Heart left ventricle (tissue), 16 donors: ENCODE measurements around the gene PRDM11. TPM values are rescaled to one million over a fixed set of nuclear protein-coding genes. Genes with fewer than 3 reads are reported as not detected.

Experiments used
- ATAC-seq, 4 donors: fragments of 200-7000 bp; cut with Tn5 transposase; one replicate each; pipeline ENCODE4 v1.9.1; 2020 to 2022; ENCODE audit warnings: moderate library complexity in 4 of 4, mild to moderate bottlenecking in 3 of 4, moderate number of reproducible peaks in 1 of 4
- DNase-seq, 5 donors: peaks; one replicate each; pipeline ENCODE4 v3.0.0-alpha.2; 2020
- H3K27ac ChIP-seq, 12 donors: fragments of 200-600 bp; sonication (generic) in 4 of 12; one replicate each; pipeline versions ENCODE4 v1.5.0 to v1.8.0; 2016 to 2022; ENCODE audit warnings: mild to moderate bottlenecking in 2 of 12
- H3K27me3 ChIP-seq, 9 donors: fragments of 200-600 bp; sonication (generic) in 2 of 9; one replicate each; pipeline versions ENCODE4 v1.5.1 to v1.8.0; 2016 to 2022; ENCODE audit warnings: mild to moderate bottlenecking in 3 of 9
- H3K36me3 ChIP-seq, 9 donors: fragments of 200-600 bp; sonication (generic) in 2 of 9; one replicate each; pipeline versions ENCODE4 v1.5.0 to v1.8.0; 2018 to 2022; ENCODE audit warnings: mild to moderate bottlenecking in 2 of 9
- H3K4me1 ChIP-seq, 12 donors: fragments of 200-600 bp; sonication (generic) in 4 of 12; one replicate each; pipeline versions ENCODE4 v1.5.0 to v1.8.0; 2016 to 2022; ENCODE audit warnings: mild to moderate bottlenecking in 3 of 12
- H3K4me3 ChIP-seq, 12 donors: fragments of 200-600 bp; sonication (generic) in 4 of 12; one replicate each; pipeline versions ENCODE4 v1.5.0 to v1.8.0; 2017 to 2022; ENCODE audit warnings: mild to moderate bottlenecking in 9 of 12, moderate library complexity in 4 of 12
- H3K9me3 ChIP-seq, 12 donors: fragments of 200-600 bp; sonication (generic) in 4 of 12; one replicate each; pipeline versions ENCODE4 v1.5.0 to v1.8.0; 2016 to 2022; ENCODE audit warnings: mild to moderate bottlenecking in 1 of 12
- POLR2A ChIP-seq, 2 donors: fragments of 450-650 bp; IDR thresholded peaks; one replicate each; pipeline ENCODE4 v1.6.1; 2017; ENCODE audit warnings: antibody characterized with exemption in 2 of 2, mild to moderate bottlenecking in 2 of 2, moderate library complexity in 2 of 2
- WGBS, 4 donors: extraction: QIAGEN DNeasy Blood & Tissue Kit in 2 of 4; methylation state at CpG; one replicate each; pipeline versions ENCODE4 v1.1.5 to v1.1.7; 2013 to 2018; 5-methylcytosine and 5-hydroxymethylcytosine counted together
- intact Hi-C, 10 donors: fragments of 100-400 bp; cut with DNase I; formaldehyde crosslinking; loops; one replicate each; pipeline versions ENCODE4 v1.11.1 to v1.14.2; 2022
- polyA plus RNA-seq, 2 donors: library from polyadenylated mRNA; stranded (reverse); fragments of 200-250 nt; gene quantifications; one replicate each; pipeline ENCODE4 v1.2.3, GENCODE V29; 2013
- total RNA-seq, 9 donors: library from RNA; depleted of rRNA in 2 of 9; stranded (reverse); fragments of >200 nt in 2 of 9; fragmentation: NEBNext Ultra II Directional in 3 of 9; extraction: Animal tissue kit (Norgen Biotek cat#: 25700) in 3 of 9; gene quantifications; one replicate each; pipeline versions ENCODE4 v1.1.0 to v1.2.4, GENCODE V29; 2016 to 2023
- TF ChIP-seq, protein P1 (sequence below), 12 donors: fragments of 200-600 bp; sonication (generic) in 4 of 12; IDR thresholded peaks; one replicate each; pipeline versions ENCODE4 v1.5.0 to v1.8.0; 2018 to 2022; ENCODE audit warnings: antibody characterized with exemption in 12 of 12, mild to moderate bottlenecking in 5 of 12
- donor health status: ischemic (EF 13 %, LVEDD 7.1; RV severe dilation, severe dysfunction).
- donor health status: healthy with polysubstance abuse.
- donor health status: DM: no; HTN: yes; CAD: no.
- donor health status: DM: no; HTN: no; CAD: no.
- donor health status: ischemic (EF 25% LVEDD 6.9; RV normal size, moderate dysfunction).
- donor health status: ischemic (EF 25% LVEDD 5.7; RV mildly dilated, moderate dysfunction).
- donor health status: healthy.
- donor health status: DM: yes; HTN: yes; CAD: no.
- donor health status: ischemic (EF 35%, LVEDD 5.7; RV mildly dilated, moderate dysfunction).
- donor health status: nonischemic (EF 11% LVEDD 7.7; RV severe dilation, severe dysfunction).
- donor health status: DM: yes; HTN: yes; CAD: no.
- donor health status: PGD.
- donor health status: ischemic (EF 29% LVEDD 5.4; RV normal size, mild dysfunction).
- donor health status: nonischemic (EF 23%, LVEDD 6.1; RV moderate dilation, normal function).

Gene PRDM11
- total and polyA plus RNA-seq, 11 donors: 4.5 to 29.6 (median 18.2) TPM

- Histone ChIP-seq H3K36me3 (no peaks in the 10 kb centered on the region), H3K27ac (peak overlapping the region; percentile 77 to 99 (median 98)), H3K4me1 (peaks cover 0 to 31% (median 20%) of the 10 kb centered on the region in 12 donors), H3K9me3 (no peaks in the 10 kb centered on the region), H3K4me3 (peak overlapping the region; percentile 58 to 93 (median 78)), H3K27me3 (peaks cover 0 to 6% (median 0%) of the 10 kb centered on the region in 9 donors)
- peak; percentile 65 to 95 for TF ChIP-seq POLR2A (IDR thresholded peaks at IDR 0.05)
- TF ChIP-seq, protein P1, sequence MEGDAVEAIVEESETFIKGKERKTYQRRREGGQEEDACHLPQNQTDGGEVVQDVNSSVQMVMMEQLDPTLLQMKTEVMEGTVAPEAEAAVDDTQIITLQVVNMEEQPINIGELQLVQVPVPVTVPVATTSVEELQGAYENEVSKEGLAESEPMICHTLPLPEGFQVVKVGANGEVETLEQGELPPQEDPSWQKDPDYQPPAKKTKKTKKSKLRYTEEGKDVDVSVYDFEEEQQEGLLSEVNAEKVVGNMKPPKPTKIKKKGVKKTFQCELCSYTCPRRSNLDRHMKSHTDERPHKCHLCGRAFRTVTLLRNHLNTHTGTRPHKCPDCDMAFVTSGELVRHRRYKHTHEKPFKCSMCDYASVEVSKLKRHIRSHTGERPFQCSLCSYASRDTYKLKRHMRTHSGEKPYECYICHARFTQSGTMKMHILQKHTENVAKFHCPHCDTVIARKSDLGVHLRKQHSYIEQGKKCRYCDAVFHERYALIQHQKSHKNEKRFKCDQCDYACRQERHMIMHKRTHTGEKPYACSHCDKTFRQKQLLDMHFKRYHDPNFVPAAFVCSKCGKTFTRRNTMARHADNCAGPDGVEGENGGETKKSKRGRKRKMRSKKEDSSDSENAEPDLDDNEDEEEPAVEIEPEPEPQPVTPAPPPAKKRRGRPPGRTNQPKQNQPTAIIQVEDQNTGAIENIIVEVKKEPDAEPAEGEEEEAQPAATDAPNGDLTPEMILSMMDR (IDR thresholded peaks at IDR 0.05): peak in 4 of 12 donors; percentile 17 to 38 (median 24)
- WGBS, 4 donors: 0 to 1% (median 0%) methylated on average over 36 to 88 of the region's 88 CpGs
- intact Hi-C loops: loop anchor here in 6 of 10 donors (2.0 to 5.0 kb wide), 4 partner anchors 34 to 64 kb away; no protein-coding TSS in a partner anchor
- ATAC-seq (peak; percentile 91 to 98 (median 98)), DNase-seq (peak; percentile 95 to 98 (median 97))
Observed at GRCh38 chr11:45147017-45147728, 734 bp downstream of the PRDM11 start.

DNA sequence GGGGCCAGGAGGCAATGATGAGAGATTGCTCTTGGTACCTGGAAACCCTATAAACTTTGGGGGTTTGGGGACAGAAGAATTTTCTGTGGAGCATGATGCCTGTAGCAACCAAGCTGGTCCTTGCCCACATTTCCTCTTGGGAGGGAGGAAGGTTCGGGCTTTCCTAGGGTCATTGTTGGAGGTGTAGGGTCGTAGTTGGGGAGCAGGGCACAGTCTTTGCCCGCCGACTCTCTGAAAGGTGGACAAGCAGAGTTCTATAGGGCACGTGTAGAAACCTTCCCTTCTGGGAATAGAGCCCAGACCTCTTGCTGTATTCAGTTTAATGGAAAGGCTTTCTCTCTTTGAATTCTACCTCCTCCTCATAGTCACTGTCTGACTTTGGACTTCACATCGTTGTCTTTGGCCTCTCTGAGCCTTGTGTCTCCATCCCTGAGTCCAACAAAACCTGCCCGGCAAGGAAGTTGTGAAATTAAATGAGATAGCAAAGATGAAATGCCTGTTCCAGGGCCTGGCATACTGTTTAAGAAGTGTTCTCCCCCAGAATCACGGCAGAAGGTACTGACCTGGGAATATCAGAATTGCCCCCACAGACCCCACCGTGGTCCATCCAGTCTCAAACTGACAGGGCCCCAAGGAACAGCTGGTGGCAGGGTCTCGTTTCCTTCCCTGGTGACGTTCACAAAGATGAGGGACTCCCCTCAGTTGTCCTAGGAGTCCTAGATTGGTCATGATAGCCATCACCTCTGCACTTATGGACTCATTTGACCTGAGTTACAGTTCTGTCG, 1.6 kb downstream of the PRDM11 start:
- no peaks in the 10 kb centered on the region for H3K9me3 ChIP-seq
- peaks cover 0 to 6% (median 0%) of the 10 kb centered on the region in 9 donors for H3K27me3 ChIP-seq
- ATAC-seq (no peak), DNase-seq (peak in 1 of 5 donors; percentile 3)
- H3K4me1 ChIP-seq: peaks cover 0 to 33% (median 20%) of the 10 kb centered on the region in 12 donors
- peak overlapping the region; percentile 58 to 93 (median 78) for H3K4me3 ChIP-seq
- intact Hi-C loops: loop anchor here in 7 of 10 donors (2.0 to 5.0 kb wide), 5 partner anchors 33 to 63 kb away; no protein-coding TSS in a partner anchor
- 71 to 75% (median 73%) methylated on average over 12 of the region's 12 CpGs for WGBS, 4 donors
- no peaks in the 10 kb centered on the region for H3K36me3 ChIP-seq
- TF ChIP-seq POLR2A (IDR thresholded peaks at IDR 0.05): no peak
- H3K27ac ChIP-seq: peak overlapping the region in 10 of 12 donors; percentile 77 to 99 (median 98)

GRCh38 chr11:45149483-45150056, 3.1 kb downstream of the PRDM11 start:
- Histone ChIP-seq H3K36me3 (no peaks in the 10 kb centered on the region), H3K27ac (no peak overlapping the region), H3K9me3 (no peaks in the 10 kb centered on the region), H3K4me1 (peaks cover 0 to 41% (median 22%) of the 10 kb centered on the region in 12 donors), H3K27me3 (peaks cover 0 to 6% (median 0%) of the 10 kb centered on the region in 9 donors), H3K4me3 (no peak overlapping the region)
- ATAC-seq (no peak), DNase-seq (no peak)
- intact Hi-C loops: loop anchor here in 4 of 10 donors (2.0 to 5.0 kb wide), 2 partner anchors 33 to 35 kb away; no protein-coding TSS in a partner anchor
- TF ChIP-seq, protein P1 (IDR thresholded peaks at IDR 0.05): no peak
- TF ChIP-seq POLR2A (IDR thresholded peaks at IDR 0.05): no peak
- WGBS, 4 donors: 86 to 98% (median 91%) methylated on average over 8 of the region's 8 CpGs

DNA sequence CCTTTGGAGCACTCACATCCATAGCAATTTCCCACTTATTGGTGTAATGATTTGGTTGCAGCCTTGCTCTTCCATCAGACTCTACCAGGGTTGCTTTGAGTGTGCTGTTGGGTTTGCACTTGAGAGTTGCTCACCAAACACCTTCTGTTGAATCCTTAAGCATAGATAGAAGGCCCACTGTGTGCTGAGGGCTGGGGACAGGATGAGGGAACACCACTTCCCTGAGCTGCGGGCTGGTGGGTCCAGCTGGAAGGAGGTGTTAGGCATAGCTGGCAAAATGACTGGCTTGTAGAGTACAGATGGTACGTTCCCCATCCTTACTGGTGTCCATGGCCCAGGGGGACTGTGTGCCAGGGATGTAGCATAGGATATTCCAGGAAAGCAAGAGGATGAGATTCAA, 3.9 kb downstream of the PRDM11 start:
- no peaks in the 10 kb centered on the region for H3K9me3 ChIP-seq
- intact Hi-C loops: no loop called here

More for the DNA sequence above, 3.9 kb downstream of the PRDM11 start:
- Histone ChIP-seq H3K4me3 (no peak overlapping the region), H3K4me1 (peaks cover 0 to 46% (median 23%) of the 10 kb centered on the region in 12 donors), H3K27me3 (peaks cover 0 to 1% (median 0%) of the 10 kb centered on the region in 9 donors), H3K27ac (no peak overlapping the region), H3K36me3 (no peaks in the 10 kb centered on the region)
- TF ChIP-seq, protein P1 (IDR thresholded peaks at IDR 0.05): no peak
- no peak for TF ChIP-seq POLR2A (IDR thresholded peaks at IDR 0.05)
- WGBS, 4 donors: 94 to 100% (median 96%) methylated on average over 2 of the region's 2 CpGs
- no peak for ATAC-seq
- peak in 1 of 5 donors; percentile 7 for DNase-seq
